ENCODE measurements around the gene BCORL1. TPM values are rescaled to one million over a fixed set of nuclear protein-coding genes. Genes with fewer than 3 reads are reported as not detected.
A peak's percentile ranks its signal among the peaks of the same experiment; 100 is the strongest.

BCORL1 gene
- total RNA-seq, 1 donor, result 1.4 TPM

DNA sequence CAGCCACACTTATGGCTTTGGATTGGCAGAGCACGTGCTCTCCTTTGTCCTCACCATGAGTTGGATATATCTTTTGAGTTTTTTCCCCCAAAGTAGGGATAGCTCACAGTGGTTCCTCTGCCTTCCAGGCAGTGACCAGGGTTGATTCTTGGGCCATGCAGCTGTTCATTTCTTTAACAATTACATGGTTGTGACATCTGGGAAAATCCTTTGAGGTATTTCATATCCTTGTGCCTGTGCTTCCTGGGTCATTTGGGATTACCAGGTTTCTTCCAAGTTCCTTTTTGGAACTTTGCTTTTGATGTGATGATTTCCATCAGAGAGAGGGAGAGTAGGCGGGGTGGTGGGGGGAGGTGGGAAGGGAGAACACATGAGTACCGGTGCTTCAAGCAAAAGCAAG is 15.6 kb downstream of the BCORL1 start:
- Histone ChIP-seq H3K27me3 (ENCODE audit: insufficient read depth, low read length) (no peaks in the 10 kb centered on the region), H3K4me3 (ENCODE audit: insufficient read depth, low read length) (no peak overlapping the region), H3K79me2 (ENCODE audit: insufficient read depth, low read length) (no peaks in the 10 kb centered on the region), H3K4me1 (ENCODE audit: insufficient read depth, low read length) (peaks cover 4% of the 10 kb centered on the region), H3K4me2 (ENCODE audit: insufficient read depth, low read length) (no peak overlapping the region), H3K36me3 (ENCODE audit: insufficient read depth, low read length) (no peaks in the 10 kb centered on the region), H2AFZ (ENCODE audit: low read length) (no peak overlapping the region), H3K27ac (ENCODE audit: low read depth, low read length) (no peak overlapping the region), H3K9me3 (ENCODE audit: low read depth, low read length) (no peaks in the 10 kb centered on the region), H4K20me1 (ENCODE audit: insufficient read depth, low read length) (peaks cover 8% of the 10 kb centered on the region)
- DNase-seq (ENCODE audit: insufficient read length, low spot score, missing footprints), result no peak
- TF ChIP-seq, protein P1, sequence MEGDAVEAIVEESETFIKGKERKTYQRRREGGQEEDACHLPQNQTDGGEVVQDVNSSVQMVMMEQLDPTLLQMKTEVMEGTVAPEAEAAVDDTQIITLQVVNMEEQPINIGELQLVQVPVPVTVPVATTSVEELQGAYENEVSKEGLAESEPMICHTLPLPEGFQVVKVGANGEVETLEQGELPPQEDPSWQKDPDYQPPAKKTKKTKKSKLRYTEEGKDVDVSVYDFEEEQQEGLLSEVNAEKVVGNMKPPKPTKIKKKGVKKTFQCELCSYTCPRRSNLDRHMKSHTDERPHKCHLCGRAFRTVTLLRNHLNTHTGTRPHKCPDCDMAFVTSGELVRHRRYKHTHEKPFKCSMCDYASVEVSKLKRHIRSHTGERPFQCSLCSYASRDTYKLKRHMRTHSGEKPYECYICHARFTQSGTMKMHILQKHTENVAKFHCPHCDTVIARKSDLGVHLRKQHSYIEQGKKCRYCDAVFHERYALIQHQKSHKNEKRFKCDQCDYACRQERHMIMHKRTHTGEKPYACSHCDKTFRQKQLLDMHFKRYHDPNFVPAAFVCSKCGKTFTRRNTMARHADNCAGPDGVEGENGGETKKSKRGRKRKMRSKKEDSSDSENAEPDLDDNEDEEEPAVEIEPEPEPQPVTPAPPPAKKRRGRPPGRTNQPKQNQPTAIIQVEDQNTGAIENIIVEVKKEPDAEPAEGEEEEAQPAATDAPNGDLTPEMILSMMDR (IDR thresholded peaks at IDR 0.05; ENCODE audit: extremely low read depth, low read depth, low read length), result no peak

DNA sequence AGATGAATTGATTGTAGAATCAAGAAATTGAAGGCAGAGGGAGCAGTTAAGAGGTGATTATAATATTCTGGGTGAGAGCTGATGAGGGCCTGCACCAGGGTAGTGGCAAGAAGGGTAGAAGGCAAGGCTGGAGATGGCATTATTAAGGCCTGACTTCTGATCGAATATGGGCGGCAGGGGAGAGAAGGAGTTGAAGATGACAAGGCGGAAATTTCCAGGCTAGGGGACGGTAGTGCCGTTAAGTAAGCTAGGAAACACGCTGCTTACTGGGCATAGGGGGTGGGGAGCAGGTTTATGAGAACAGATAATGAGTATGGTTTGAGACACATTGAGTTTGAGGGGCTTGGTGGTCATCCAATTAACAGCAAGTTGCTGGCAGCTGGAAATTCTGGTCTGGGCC is 19.5 kb downstream of the BCORL1 start:
- Histone ChIP-seq H3K4me1 (ENCODE audit: insufficient read depth, low read length) (no peaks in the 10 kb centered on the region), H3K27me3 (ENCODE audit: insufficient read depth, low read length) (no peaks in the 10 kb centered on the region), H3K4me2 (ENCODE audit: insufficient read depth, low read length) (no peak overlapping the region), H2AFZ (ENCODE audit: low read length) (no peak overlapping the region), H3K9me3 (ENCODE audit: low read depth, low read length) (no peaks in the 10 kb centered on the region), H3K79me2 (ENCODE audit: insufficient read depth, low read length) (no peaks in the 10 kb centered on the region), H4K20me1 (ENCODE audit: insufficient read depth, low read length) (peaks cover 3% of the 10 kb centered on the region), H3K36me3 (ENCODE audit: insufficient read depth, low read length) (no peaks in the 10 kb centered on the region), H3K4me3 (ENCODE audit: insufficient read depth, low read length) (no peak overlapping the region), H3K27ac (ENCODE audit: low read depth, low read length) (no peak overlapping the region)
- no peak for DNase-seq (ENCODE audit: insufficient read length, low spot score, missing footprints)
- TF ChIP-seq, protein P1 (IDR thresholded peaks at IDR 0.05; ENCODE audit: extremely low read depth, low read depth, low read length), result no peak

DNA sequence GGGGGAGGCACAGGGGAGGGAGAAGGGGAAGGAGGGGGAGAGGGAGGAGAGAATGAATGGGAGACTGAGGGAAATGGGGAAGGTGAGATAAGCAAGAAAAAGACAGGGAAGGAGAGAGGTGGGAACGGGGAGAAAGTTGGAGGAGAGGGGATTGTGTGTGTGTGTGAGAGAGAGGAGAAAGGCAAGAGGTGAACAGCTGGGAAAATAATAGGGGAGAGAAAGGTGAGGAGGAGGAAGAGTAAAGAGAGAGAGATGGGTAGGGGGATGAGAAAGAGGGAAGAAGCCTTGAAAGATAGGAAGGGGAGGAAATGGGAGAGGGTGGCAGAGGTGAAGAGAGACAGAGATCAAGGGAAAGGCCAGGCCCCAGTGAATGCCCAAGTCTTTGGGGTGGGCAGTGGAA is 20.1 kb downstream of the BCORL1 start:
- H3K4me2 ChIP-seq (ENCODE audit: insufficient read depth, low read length), result no peak overlapping the region
- no peak overlapping the region for H2AFZ ChIP-seq (ENCODE audit: low read length)
- no peaks in the 10 kb centered on the region for H3K36me3 ChIP-seq (ENCODE audit: insufficient read depth, low read length)
- no peak overlapping the region for H3K4me3 ChIP-seq (ENCODE audit: insufficient read depth, low read length)
- no peaks in the 10 kb centered on the region for H3K9me3 ChIP-seq (ENCODE audit: low read depth, low read length)
- H3K27me3 ChIP-seq (ENCODE audit: insufficient read depth, low read length), result no peaks in the 10 kb centered on the region
- H3K27ac ChIP-seq (ENCODE audit: low read depth, low read length), result no peak overlapping the region
- TF ChIP-seq, protein P1 (IDR thresholded peaks at IDR 0.05; ENCODE audit: extremely low read depth, low read depth, low read length), result no peak
- H4K20me1 ChIP-seq (ENCODE audit: insufficient read depth, low read length), result peaks cover 3% of the 10 kb centered on the region
- DNase-seq (ENCODE audit: insufficient read length, low spot score, missing footprints), result peak; percentile 32
- no peaks in the 10 kb centered on the region for H3K79me2 ChIP-seq (ENCODE audit: insufficient read depth, low read length)
- no peaks in the 10 kb centered on the region for H3K4me1 ChIP-seq (ENCODE audit: insufficient read depth, low read length)

DNA sequence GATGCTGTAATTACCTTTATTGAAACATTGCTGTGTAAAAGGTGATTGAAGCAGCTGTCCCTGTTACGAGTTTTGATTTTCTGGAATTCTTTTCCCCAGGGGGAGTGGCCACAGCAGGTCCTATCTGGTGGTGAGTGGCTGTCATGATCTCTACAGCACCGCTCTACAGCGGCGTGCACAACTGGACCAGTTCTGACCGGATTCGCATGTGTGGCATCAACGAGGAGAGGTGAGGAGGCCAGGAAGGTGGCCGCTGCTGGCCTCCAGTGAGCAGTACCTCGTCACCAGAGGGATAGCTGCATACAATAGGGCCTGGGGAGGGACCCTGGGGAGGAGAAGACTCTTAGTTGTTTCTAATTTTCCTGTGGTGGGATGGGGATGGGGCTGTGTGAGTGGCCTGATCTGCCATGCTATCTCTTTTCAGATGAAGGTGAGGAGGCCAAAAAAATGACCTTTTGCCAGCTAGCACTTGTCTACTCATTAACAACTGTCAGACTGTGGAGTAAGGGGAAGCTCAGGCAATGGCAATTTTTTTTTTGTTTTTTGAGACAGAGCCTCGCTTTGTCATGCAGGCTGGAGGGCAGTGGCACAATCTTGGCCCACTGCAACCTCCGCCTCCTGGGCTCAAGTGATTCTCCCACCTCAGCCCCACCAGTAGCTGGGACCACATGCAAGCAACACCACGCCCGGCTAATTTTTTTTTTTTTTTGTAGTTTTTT is 22.8 kb downstream of the BCORL1 start:
- Histone ChIP-seq H3K4me1 (ENCODE audit: insufficient read depth, low read length) (no peaks in the 10 kb centered on the region), H4K20me1 (ENCODE audit: insufficient read depth, low read length) (peaks cover 3% of the 10 kb centered on the region), H2AFZ (ENCODE audit: low read length) (no peak overlapping the region), H3K79me2 (ENCODE audit: insufficient read depth, low read length) (no peaks in the 10 kb centered on the region), H3K36me3 (ENCODE audit: insufficient read depth, low read length) (no peaks in the 10 kb centered on the region), H3K27ac (ENCODE audit: low read depth, low read length) (no peak overlapping the region), H3K27me3 (ENCODE audit: insufficient read depth, low read length) (no peaks in the 10 kb centered on the region), H3K4me2 (ENCODE audit: insufficient read depth, low read length) (no peak overlapping the region), H3K9me3 (ENCODE audit: low read depth, low read length) (no peaks in the 10 kb centered on the region), H3K4me3 (ENCODE audit: insufficient read depth, low read length) (no peak overlapping the region)
- TF ChIP-seq, protein P1 (IDR thresholded peaks at IDR 0.05; ENCODE audit: extremely low read depth, low read depth, low read length), result no peak
- DNase-seq (ENCODE audit: insufficient read length, low spot score, missing footprints), result peak; percentile 21

Data from osteoblast (primary cell).